Left lung (tissue), 10 donors: ENCODE results near the gene CDK2AP2. TPM values are rescaled to one million over a fixed set of nuclear protein-coding genes. Genes with fewer than 3 reads are reported as not detected.

Experiments
- ATAC-seq: fragments of 200-7000 bp; cut with Tn5 transposase; one replicate; pipeline ENCODE4 v1.9.1; 2020; ENCODE audit warnings: moderate library complexity
- DNase-seq, 4 donors: peaks; one replicate each; pipeline ENCODE4 v3.0.0-alpha.2; 2013 to 2020
- H3K27ac ChIP-seq, 2 donors: fragments of 200-600 bp; sonication (generic) in 1 of 2; one replicate each; pipeline versions ENCODE4 v1.5.0 to v1.8.0; 2020 to 2021
- H3K27me3 ChIP-seq, 2 donors: fragments of 200-600 bp; sonication (generic) in 1 of 2; one replicate each; pipeline versions ENCODE4 v1.5.0 to v1.8.0; 2020 to 2021
- H3K36me3 ChIP-seq, 2 donors: fragments of 200-600 bp; sonication (generic) in 1 of 2; one replicate each; pipeline versions ENCODE4 v1.5.0 to v1.8.0; 2020 to 2021
- H3K4me1 ChIP-seq, 2 donors: fragments of 200-600 bp; one replicate each; pipeline ENCODE4 v1.8.0; 2021
- H3K4me3 ChIP-seq, 2 donors: fragments of 200-600 bp; sonication (generic) in 1 of 2; one replicate each; pipeline versions ENCODE4 v1.5.0 to v1.8.0; 2020 to 2021; ENCODE audit warnings: mild to moderate bottlenecking in 1 of 2
- H3K9me3 ChIP-seq, 2 donors: fragments of 200-600 bp; sonication (generic) in 1 of 2; one replicate each; pipeline versions ENCODE4 v1.5.0 to v1.8.0; 2020 to 2021
- intact Hi-C, 2 donors: fragments of 100-400 bp; cut with DNase I; formaldehyde crosslinking; loops; one replicate each; pipeline versions ENCODE4 v1.11.2 to v1.14.2; 2022
- polyA plus RNA-seq, 6 donors: library from polyadenylated mRNA; unstranded; fragments of 120-200 nt; gene quantifications; one replicate each; pipeline ENCODE4 v1.2.1, GENCODE V29; 2013; ENCODE audit not compliant: insufficient read length in 6 of 6
- total RNA-seq, 2 donors: library from RNA; stranded (reverse); fragmentation: NEBNext Ultra II Directional; extraction: Animal tissue kit (Norgen Biotek cat#: 25700); gene quantifications; one replicate each; pipeline ENCODE4 v1.2.1, GENCODE V29; 2021
- TF ChIP-seq, protein P1 (sequence below), 2 donors: fragments of 200-600 bp; sonication (generic) in 1 of 2; IDR thresholded peaks; one replicate each; pipeline versions ENCODE4 v1.5.0 to v1.8.0; 2021; ENCODE audit warnings: antibody characterized with exemption in 2 of 2
- donor health status: DM: no; HTN: yes; CAD: no.
- donor health status: DM: no; HTN: no; CAD: no.

Gene CDK2AP2
- total and polyA plus RNA-seq, 8 donors: 25.8 to 92.8 (median 33.4) TPM

DNA sequence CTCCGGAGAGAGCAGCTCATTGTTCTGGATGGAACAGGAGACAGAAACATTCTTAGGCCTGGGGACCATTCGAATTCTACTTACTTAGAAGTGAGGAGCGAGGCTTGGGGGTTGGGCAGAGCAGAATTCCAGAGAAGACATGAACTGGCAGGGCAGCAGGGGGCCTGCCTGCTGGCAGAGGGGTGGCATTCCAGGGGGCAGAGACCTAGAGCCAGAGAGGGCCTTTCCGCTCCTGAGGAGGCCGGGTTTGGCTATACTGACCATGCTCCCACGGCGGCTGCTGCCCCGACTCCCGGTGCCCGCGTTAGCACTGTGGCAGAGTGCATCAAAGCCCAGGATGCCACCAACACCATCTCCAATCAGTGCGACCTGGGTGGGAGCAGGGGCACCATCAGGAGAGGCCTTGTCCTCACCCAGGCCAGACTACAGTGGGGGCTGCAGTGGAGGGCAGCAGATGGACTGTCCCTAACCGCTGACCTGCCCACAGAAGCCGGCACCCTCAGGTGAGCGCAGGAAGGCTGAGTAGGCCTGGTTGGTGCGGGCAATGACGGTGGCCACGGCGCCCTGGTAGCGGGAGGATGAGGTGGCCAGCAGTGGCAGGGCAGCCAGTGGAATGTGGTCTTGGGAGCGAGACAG, 10.2 kb downstream of the CDK2AP2 start:
- no peaks in the 10 kb centered on the region for H3K27me3 ChIP-seq
- intact Hi-C loops: no loop called here
- TF ChIP-seq, protein P1, sequence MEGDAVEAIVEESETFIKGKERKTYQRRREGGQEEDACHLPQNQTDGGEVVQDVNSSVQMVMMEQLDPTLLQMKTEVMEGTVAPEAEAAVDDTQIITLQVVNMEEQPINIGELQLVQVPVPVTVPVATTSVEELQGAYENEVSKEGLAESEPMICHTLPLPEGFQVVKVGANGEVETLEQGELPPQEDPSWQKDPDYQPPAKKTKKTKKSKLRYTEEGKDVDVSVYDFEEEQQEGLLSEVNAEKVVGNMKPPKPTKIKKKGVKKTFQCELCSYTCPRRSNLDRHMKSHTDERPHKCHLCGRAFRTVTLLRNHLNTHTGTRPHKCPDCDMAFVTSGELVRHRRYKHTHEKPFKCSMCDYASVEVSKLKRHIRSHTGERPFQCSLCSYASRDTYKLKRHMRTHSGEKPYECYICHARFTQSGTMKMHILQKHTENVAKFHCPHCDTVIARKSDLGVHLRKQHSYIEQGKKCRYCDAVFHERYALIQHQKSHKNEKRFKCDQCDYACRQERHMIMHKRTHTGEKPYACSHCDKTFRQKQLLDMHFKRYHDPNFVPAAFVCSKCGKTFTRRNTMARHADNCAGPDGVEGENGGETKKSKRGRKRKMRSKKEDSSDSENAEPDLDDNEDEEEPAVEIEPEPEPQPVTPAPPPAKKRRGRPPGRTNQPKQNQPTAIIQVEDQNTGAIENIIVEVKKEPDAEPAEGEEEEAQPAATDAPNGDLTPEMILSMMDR (IDR thresholded peaks at IDR 0.05): no peak
- H3K27ac ChIP-seq: no peak overlapping the region
- DNase-seq: peak in 1 of 4 donors; percentile 67
- H3K4me3 ChIP-seq: no peak overlapping the region
- peaks cover 0 to 90% of the 10 kb centered on the region in 2 donors for H3K36me3 ChIP-seq
- ATAC-seq: no peak
- H3K9me3 ChIP-seq: no peaks in the 10 kb centered on the region
- H3K4me1 ChIP-seq: peaks cover 0 to 11% of the 10 kb centered on the region in 2 donors

DNA sequence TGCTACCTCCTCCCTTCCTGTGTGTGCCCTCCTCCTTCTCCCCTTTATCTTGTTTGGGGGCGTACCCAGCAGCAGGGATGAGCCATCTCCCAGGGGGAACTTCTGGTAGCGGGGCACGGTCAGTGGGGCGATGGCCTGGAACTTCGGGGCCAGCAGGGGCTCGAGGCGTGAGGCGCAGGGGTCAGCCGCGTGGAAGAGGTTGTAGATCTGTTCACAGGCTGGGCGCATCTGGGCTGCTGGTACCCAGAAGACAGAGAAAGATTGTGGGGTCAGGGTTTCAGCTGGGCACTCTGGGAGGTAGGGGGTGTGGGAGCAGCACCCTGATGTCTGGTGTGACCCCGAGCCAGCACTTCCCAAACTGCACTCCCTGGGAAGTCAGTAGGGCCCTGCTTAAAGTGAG, 11.8 kb downstream of the CDK2AP2 start:
- Histone ChIP-seq H3K4me1 (peaks cover 0 to 2% of the 10 kb centered on the region in 2 donors), H3K27me3 (no peaks in the 10 kb centered on the region), H3K27ac (no peak overlapping the region), H3K4me3 (no peak overlapping the region), H3K9me3 (no peaks in the 10 kb centered on the region), H3K36me3 (peaks cover 0 to 90% of the 10 kb centered on the region in 2 donors)
- DNase-seq (peak in 1 of 4 donors; percentile 50), ATAC-seq (no peak)
- TF ChIP-seq, protein P1 (IDR thresholded peaks at IDR 0.05): no peak
- intact Hi-C loops: no loop called here

DNA sequence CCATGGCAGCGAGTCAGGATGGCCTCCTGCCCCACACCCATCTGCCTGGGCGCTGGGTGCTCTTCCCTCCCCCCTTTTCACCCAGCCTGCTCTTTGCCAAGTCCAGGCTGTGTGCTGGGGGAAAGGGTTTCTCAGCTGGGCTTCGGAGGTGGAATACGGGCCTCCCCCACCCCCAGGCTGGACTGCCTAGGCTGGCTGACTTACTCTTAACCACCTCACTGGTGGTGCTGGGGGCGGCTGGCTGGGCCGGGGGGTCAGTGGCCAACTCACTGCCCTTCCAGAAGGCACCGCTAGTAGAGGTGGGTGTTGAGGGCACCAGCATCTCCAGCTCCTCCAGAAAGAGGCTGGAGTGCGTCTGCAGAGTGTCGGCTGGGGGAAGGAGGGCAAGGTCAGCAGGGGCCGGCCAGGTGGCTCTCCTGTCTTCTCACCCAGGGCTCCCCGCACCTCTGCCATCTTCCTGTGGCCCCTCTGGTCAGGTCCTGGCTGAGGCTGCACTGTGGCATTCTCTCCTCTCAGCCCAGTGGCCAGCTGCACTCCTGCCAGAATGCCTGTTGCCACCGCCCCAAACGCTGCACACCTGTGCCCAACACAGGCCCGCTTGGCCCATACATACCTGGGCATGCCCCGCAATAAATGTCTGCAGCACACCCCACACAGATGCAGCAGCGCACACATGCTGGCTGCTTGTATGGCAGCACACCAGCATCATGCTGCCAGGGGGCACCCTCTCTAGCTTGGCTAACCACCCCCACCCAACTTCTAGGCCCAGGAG, 12.5 kb downstream of the CDK2AP2 start:
- intact Hi-C loops: no loop called here
- Histone ChIP-seq H3K4me1 (no peaks in the 10 kb centered on the region), H3K4me3 (no peak overlapping the region), H3K9me3 (no peaks in the 10 kb centered on the region), H3K27ac (no peak overlapping the region), H3K27me3 (no peaks in the 10 kb centered on the region), H3K36me3 (peaks cover 0 to 96% of the 10 kb centered on the region in 2 donors)
- DNase-seq: peak in 1 of 4 donors; percentile 68
- TF ChIP-seq, protein P1 (IDR thresholded peaks at IDR 0.05): no peak
- no peak for ATAC-seq

DNA sequence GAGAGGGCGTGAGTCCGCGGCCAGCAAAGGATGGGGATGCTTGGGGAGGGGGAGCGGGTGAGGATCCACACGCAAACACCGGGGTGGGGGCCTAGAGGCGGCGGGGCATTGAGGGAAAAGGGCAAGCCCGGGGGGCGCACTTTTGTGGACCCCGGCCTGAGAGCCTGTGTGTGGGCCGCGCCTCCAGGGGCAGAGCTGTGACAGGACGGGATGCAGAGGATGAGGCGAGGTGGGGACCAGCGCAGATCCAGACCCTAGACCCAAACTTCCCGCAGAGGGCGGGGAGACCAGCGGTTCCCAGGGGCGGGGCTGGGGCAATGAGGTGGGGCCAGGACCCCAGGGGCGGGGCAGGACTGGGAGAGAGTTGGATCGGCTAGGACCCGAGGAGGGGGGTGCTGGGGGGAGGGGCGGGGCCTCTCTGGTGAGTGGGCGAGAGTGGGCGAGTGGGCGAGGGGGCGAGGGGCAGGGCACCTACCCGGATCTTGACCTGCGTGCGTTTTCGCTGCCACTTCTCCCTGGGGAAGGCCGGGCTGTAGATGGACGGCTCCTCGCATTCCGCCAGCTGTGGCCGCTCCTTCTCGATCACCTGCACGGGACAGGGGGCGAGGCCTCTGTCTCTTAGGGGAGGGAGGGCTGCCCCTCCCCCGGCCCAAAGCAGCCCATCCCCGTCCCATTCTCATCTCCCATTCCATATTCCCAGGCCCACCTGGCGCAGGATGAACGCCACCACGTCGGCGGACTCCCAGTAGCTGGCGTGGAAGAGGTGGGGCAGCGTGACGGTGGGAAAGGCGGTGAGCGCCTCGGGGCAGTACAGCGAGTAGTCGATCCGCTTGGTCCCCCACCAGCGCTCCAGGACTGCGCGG, 13.4 kb downstream of the CDK2AP2 start:
- intact Hi-C loops: no loop called here
- TF ChIP-seq, protein P1 (IDR thresholded peaks at IDR 0.05): no peak
- DNase-seq (peak in 1 of 4 donors; percentile 65), ATAC-seq (no peak)
- H3K27ac ChIP-seq: no peak overlapping the region
- H3K27me3 ChIP-seq: no peaks in the 10 kb centered on the region
- H3K4me1 ChIP-seq: no peaks in the 10 kb centered on the region
- peaks cover 0 to 98% of the 10 kb centered on the region in 2 donors for H3K36me3 ChIP-seq
- no peaks in the 10 kb centered on the region for H3K9me3 ChIP-seq
- no peak overlapping the region for H3K4me3 ChIP-seq
